Fibroblast of gingiva (primary cell): ENCODE results near the gene GPR25.

Experiments
- DNase-seq: peaks from one replicate; pipeline ENCODE4 v3.0.0-alpha.2; 2011; ENCODE audit warnings: low read depth

The GPR25 gene

DNA sequence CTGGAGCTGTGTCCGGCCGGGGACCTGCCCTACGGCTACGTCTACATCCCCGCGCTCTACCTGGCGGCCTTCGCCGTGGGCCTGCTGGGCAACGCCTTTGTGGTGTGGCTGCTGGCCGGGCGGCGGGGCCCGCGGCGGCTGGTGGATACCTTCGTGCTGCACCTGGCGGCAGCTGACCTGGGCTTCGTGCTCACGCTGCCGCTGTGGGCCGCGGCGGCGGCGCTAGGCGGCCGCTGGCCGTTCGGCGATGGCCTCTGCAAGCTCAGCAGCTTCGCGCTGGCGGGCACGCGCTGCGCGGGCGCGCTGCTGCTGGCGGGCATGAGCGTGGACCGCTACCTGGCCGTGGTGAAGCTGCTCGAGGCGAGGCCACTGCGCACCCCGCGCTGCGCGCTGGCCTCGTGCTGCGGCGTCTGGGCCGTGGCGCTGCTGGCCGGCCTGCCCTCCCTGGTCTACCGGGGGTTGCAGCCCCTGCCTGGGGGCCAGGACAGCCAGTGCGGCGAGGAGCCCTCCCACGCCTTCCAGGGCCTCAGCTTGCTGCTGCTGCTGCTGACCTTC lies 412 bp downstream of the GPR25 start:
- DNase-seq, result no peak

DNA sequence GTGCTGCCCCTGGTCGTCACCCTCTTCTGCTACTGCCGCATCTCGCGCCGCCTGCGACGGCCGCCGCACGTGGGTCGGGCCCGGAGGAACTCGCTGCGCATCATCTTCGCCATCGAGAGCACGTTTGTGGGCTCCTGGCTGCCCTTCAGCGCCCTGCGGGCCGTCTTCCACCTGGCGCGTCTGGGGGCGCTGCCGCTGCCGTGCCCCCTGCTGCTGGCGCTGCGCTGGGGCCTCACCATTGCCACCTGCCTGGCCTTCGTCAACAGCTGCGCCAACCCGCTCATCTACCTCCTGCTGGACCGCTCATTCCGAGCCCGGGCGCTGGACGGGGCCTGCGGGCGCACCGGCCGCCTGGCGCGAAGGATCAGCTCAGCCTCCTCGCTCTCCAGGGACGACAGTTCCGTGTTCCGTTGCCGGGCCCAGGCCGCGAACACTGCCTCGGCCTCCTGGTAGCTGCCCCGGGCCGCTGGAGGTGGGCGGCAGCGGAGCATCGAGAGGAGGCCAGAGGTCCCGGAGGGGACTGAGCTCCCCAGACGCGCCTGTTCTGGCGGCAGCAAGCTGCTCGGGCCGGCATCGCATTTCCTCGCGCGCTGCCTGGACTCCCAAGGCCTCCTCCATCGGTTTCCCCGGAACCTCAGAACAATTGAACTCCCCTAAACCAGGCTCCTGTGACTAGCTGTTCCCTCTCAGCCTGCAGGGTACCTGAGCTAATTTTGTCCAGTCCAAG lies 1.1 kb downstream of the GPR25 start:
- no peak for DNase-seq

DNA sequence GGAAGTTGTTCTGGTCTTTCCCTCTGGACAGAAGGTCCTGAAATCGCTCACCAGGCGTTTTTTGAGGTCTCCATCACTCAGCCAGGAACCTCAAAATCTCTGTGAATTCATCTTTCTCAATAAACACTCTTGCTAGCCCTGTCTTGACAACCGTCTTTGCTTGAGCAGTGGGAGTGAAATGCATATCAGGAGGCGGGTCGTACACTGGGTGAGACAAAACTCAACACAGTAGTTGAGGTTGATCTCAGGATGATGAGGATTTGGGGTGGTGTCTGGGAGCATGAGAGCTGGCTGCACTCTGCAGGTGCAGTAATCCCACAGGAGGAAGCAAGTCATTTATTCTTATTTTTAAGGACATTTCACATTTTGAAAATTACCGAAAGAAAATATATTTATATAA lies 1.9 kb downstream of the GPR25 start:
- no peak for DNase-seq

DNA sequence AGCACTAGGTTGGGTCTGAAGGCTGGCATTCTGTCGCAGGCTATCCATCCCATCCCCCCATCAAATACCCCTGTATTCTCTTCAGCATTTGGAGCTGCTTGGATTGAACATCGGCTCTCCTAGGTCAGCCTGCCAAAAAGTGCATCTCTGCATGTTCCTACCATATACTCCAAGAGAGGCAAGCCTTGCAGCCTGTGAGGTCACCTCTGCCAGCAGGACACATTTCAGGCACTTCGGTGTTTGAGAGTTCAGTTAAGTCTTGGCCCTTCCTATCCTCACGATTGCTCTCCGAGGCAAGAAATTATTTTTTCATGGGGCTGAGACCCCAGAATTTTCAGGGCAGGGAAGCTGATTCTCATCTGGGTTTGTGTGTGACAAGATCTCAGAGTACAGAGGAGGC lies 2.6 kb downstream of the GPR25 start:
- no peak for DNase-seq

DNA sequence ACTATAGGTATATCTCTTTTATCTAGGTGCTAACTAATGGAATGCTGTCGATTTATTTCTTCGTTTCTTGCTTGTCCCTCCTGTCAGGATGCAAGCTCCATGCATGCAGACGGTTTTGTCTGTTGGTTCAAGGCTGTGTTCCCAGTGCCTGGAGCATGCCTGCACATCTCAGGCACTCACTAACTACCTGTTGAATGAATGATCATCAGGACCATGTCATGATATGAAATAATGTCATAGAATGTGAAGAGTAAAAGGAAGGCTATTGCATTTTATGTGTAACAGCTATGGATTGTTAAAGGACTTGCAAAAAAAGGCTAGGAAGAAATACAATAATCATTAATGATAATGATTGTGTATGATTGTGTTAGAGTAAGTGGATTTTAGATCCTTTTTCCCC lies 4.2 kb downstream of the GPR25 start:
- DNase-seq, result no peak

DNA sequence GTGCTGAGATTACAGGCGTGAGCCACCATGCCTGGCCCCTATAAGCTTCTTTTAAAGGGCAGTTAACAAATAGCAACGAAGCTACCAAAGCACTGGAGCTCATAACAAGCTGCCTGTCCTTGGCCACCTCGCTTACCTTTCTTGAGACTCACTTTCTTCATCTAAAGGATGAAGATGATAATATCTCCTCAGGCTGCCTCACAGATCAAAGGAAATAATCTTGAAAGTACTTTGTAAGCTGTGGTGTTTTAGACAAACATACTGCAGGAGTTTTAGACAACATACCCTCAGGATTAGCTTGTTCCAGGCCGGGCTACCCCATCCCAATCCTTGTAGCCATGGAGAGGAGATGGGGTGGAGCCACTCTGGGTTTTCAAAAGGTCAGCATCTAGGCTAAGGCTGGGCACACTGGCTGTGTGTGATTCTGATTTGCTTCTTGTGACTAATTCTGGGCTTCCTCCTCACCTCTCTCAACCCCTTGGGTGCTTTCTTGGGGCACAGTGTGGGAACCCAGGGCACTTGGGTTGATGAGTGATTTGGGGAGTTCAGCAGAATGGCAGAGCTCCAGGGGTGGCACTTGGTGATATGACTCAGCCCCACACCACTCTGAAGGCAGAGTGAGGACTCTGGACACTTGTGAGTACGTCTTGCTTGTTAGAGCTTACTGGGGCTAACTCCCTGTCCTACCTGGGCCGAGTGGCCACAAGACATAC lies 5.2 kb downstream of the GPR25 start:
- no peak for DNase-seq

DNA sequence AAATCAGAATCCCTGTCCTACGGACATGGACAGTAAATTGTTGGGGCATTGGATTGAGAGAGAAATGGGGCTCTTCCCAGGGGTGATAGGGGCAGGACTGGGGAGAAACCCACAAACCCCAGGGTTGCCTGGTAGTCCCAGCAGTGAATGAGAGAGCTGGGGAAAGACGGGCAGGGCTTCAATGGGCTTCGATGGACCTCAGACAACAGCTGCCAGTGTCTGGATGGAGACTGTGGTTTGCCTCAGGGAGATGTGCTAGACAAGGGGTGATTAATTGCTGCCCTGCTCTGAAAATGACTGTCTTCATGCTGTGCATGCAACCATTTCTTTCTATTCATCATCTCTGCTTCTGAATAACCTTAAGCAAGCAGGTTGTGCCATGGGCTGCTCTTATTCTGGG lies 7.4 kb downstream of the GPR25 start:
- DNase-seq, result no peak

DNA sequence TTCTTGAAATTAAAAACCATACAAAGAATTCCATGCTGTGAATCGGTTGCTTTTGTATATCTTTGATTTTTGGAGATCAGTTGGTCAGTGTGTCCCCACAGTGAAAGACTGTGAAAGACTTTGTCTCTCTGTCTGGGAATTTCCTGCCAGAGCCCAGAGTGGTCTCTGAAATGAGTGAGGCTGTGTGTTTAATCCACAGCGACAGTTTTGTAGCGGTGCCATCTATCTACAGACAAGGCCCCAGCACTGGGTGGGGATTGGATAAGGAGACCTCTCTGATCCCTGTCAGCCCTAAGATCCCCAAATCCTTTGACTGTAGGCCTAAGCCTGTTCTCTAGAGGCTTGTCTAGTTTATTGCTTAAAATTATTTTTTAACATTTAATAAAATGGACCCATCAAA lies 10.3 kb downstream of the GPR25 start:
- DNase-seq, result no peak

DNA sequence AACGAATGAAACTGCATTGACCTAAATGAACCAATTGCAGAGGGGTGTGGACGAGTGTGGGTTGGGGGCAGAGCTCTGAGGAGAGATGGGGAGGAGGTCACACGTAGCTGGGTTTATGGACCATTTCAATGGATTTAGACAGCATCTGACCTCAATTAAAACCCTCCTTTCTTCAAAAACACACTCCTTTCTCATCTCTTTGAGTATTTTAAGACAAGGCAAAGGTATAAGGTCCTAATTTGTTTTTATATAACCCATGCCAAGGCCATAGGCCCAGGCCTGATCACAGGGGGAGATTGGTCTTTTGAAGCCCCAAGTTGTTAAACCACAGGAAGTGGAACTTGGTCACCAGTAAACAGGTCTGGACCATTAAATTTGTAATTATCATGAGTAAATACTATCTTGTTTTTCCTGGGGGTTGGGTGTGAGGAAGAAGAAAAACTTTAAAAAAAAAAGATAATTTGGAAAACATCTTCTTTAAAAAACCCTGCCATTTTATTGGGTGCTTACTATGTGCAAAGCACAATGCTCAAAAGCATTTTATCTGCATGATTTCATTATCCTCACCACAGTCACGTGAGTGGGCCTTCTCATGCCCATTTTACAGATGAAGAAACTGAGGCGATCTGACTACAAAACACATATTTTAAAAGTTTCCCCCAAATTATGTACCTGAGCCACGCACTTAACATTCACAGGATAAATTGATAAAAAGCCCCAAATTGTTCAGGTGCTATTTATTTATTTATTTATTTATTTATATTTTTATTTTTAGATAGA lies 13.0 kb downstream of the GPR25 start:
- DNase-seq, result no peak

DNA sequence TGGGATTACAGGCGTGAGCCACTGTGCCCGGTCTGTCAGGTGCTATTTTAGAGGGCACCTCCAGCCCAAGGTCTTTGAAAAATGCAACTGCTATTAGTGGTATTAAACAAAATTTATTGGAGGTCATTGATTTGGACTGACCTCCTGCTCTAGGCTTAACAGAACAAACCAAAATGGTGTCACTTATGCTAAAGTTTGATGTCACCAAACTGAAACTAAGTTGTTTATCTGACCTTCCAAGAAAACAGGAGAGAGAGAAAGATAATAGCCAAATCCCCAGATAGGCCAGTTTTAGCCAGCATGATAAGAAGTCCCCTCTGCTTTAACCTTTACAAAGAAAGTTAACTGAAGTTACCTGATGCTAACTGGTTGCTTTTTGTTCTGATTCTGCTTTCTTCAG lies 13.8 kb downstream of the GPR25 start:
- no peak for DNase-seq

DNA sequence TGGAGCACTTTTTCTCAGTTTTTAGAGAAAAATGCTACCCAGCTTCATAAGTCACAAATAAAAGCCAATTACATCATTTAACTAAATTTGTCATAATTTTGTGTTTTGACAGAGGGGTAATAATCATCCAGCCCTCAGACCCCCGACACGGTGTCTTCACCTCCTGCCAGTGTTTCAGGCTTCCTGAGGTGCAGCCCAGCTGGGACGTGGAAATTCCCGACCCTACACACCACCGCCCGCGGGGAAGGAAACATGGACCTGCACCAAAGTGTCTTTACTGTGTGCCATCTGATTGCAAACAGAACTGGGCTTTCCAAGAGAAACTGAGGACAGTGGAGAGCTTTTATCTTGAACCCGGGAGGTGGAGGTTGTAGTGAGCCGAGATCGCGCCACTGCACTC lies 14.3 kb downstream of the GPR25 start:
- no peak for DNase-seq

DNA sequence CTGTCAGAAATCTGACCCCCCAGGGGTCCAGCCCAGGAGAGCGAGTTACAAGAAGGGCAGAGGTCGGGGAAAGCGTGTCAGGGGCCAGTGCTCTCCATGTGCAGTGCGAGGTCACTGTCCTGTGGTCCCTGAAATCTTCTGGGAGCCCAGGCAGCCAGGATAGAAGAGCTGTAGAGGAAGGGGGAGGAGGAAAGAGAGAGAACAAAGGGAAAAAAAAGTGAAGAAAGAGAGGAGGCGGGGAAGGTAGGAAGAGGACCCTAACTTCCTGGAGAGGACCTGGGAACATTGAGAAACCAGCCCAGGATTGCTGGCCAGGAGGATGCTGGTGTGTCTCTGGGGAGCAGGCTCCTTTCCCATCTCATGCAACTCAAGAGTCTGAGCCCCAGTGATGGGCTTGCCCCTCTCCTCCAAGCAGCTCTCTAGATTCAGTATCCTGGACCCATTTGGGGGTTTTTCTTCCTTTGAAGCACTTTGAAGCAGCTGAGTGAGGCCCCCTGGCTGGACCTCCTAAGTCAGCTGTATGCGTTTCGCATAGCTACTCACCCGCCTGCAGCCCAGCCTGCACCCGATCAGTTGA lies 15.1 kb downstream of the GPR25 start:
- no peak for DNase-seq

DNA sequence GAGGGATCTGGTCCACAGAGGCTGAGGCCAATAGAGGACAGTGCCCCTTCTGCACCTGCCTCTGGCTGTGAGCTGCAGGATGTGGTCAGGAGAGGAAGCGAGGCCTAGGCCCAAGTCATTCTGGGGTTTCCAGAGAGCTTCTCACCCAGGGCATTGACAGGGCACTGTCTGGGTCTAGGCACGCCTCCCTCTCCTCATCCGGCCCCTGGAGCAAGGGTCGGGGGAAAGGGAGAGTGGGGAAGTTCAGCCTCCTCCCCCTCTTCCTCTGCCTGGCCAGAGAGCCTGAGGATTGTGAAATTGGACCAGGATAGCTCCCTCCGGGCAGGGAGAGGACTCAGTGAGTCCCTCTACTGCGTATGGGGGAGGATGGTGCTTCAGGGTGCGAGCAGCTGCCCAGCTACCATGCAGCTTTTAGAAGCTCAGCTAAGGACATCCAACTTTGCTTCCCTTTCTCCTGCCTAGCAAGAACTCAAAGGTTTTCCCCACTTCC lies 15.6 kb downstream of the GPR25 start:
- no peak for DNase-seq

DNA sequence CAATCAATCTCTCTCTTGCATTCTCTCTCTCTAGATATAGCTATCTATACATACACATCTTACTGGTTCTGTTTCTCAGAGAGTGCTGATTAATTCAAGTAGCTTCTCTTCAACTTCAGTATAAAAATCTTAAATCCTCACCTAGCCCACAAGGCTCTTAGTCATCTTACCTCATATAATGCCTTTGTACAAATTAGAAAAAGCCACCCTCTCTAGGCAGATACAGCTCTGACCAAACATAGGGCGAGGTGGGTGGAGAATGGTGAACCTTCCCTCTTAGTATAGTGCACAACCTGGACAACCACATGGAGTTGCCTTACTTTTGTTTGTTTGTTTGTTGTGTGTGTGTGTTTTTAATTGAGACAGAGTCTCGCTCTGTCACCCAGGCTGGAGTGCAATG lies 16.8 kb downstream of the GPR25 start:
- no peak for DNase-seq

DNA sequence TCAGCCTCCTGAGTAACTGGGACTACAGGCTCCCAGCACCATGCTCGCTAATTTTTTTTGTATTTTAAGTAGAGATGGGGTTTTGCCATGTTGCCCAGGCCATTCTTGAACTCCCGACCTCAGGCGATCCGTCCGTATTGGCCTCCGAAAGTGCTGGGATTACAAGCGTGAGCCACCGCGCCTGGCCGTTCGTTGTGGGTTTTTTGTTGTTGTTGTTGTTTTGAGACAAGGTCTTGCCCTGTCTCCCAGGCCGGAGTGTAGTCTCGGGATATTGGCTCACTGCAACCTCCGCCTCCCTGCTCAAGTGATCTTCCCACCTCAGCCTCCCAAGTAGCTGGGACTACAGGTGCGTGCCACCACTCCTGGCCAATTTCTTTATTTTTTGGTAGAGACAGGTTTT lies 17.2 kb downstream of the GPR25 start:
- DNase-seq, result no peak

DNA sequence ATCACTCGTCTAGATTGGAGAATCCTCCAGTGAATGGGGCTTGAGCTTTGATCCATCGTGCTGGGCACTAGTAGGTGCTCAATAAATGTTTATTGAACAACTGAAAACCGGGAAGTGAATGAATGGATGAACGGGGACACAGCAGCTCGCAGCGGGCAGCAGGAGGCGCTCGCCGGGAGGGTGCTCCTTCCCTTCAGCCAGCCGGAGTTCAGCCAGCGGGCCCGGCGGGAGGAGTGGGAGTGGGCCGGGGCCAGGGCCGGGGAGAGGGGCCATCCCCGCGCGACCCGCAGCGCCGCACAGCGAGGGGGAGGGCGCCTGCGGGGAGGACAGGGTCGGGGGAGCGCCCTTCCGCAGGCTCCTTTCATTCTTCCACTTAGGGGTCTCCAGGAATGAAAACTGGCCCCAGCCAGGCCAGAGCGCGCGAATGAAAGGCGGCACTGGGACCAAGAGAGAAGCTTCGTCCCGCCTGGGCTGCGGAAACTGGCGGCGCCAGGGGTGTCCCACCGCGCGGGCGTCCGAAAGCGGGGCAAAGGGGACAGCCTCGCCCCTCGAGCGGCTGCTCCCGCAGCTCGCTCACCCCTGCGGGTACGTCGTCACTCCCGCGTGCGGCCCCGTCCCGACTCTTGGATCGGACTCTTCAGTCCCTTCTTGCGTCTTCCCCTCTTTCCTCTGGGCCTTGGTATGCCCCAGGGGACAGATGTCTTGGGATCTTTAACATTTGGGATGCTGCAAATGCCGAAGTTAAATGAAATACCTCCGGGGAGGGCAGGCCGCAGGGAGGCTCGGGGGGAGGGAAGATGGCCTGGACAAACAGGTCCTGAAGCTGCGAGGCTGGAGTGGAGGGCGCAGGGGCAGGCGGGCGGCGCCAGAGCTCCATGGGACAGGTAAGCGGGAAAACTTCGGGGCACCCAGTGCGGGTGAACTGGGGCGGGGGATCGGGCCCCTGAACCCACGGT lies 18.3 kb downstream of the GPR25 start:
- peak; percentile 49 for DNase-seq

DNA sequence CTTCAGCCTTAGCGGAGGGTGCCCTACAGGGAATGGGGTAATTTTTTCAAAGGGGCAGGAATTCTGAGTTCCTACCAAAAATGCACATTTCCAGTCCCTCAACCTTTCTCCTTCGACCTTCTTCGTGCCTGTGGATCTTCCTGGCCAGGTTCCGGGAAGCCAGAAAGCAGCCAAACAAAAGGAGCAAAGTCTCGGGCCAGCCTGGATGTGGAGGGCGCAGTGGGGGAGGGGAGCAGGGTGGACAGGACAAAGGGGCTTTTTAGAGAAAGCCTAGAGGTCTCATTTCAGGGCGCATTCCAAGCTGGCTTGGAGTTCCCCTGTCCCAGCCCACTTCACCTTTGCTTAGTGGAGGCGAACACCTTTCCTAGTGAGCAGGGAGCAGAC lies 19.0 kb downstream of the GPR25 start:
- DNase-seq, result no peak

DNA sequence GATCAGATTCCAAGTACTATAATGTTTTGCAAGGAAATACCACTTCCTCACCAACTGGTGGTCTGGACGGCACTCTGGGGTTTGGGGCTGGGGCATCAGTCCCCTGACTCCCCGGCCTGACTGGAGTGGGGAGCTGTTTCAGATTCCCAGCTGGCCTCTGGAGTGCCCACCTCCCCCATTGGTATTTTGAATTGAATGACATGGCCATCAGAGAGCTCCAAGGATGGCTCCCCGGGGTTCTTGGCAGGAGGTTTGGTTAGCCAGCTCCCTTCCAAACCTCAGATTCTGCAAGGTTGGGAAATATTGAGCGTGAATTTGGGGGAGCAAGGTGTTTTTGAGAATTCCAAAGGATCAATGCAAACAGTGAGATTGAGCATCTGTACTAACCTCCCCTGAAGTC lies 19.8 kb downstream of the GPR25 start:
- DNase-seq, result no peak

DNA sequence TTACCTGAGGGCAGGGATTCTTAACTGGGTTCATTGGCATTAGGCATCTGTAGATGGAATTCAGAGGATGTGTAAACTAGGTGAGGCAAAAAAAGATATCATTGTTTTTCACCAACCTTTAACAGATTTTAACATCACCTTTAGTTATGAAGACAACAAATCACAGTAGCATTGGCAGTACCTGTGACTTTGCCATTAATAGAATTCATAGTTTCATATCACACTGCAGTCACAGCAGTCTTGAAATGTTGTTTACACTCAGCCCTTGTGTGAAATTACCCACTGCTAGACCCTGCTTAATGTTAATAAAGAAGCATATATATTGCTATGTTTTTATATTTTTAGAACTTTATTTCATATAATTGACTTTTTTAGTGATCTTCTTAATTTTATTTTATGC lies 20.2 kb downstream of the GPR25 start:
- no peak for DNase-seq

DNA sequence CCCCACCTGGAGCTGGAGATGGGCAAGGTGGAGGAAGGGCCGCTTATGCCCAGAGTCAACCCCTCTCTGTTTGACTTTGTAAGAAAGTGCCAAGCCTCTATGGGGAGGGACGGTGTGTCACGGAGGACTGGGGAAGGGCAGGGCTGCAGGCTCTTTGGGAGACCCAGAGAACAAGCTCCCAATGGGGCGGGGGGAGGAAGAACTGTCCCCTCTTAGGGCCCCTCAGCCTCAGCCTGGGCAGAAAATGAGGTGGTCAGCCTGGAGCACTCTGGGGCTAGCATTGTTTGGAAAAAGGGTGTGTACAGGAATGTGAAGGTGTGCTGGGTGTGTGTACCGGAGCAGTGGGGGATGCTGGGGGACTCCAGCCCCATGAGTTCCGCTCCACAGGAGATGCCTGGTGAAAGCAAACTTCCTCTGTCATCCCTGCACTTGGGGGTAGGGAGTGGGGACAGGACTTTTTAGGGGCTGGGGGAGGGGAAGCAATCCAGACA lies 20.7 kb downstream of the GPR25 start:
- DNase-seq, result no peak
